ENCODE measurements around the gene SBF2.

The SBF2 gene

GRCh38 chr11:10311802-10312201, 17.8 kb upstream of the SBF2 start:
- Histone ChIP-seq H4K20me1 (ENCODE audit: insufficient read depth, low read length) (no peaks in the 10 kb centered on the region), H3K36me3 (ENCODE audit: insufficient read depth, low read length) (no peaks in the 10 kb centered on the region; the same call in 1 of the 2 replicates), H3K4me3 (ENCODE audit: low read depth in 1 of 2, low read length in 2 of 2) (no peak overlapping the region), H3K4me1 (ENCODE audit: insufficient read depth, low read length) (peaks cover 38% of the 10 kb centered on the region), H3K9me3 (ENCODE audit: insufficient read depth, low read length, severe bottlenecking) (no peaks in the 10 kb centered on the region), H2AFZ (ENCODE audit: low read depth, low read length) (no peak overlapping the region), H3K9ac (ENCODE audit: low read depth, low read length) (no peak overlapping the region), H3K4me2 (ENCODE audit: insufficient read depth, low read length) (no peak overlapping the region), H3K27ac (ENCODE audit: low read length) (no peak overlapping the region), H3K27me3 (ENCODE audit: insufficient read depth, low read length, poor library complexity) (peaks cover 6% of the 10 kb centered on the region), H3K79me2 (ENCODE audit: insufficient read depth, low read length) (no peaks in the 10 kb centered on the region)
- no peak for ATAC-seq (ENCODE audit: insufficient read depth, low read depth)
- TF ChIP-seq EZH2 (IDR thresholded peaks at IDR 0.05; ENCODE audit: borderline replicate concordance, low read depth, low read length, severe bottlenecking) (no peak), CTCF (IDR thresholded peaks at IDR 0.05; ENCODE audit: borderline replicate concordance, extremely low read depth, low read length, poor library complexity, severe bottlenecking) (no peak)
- no peak for DNase-seq

DNA sequence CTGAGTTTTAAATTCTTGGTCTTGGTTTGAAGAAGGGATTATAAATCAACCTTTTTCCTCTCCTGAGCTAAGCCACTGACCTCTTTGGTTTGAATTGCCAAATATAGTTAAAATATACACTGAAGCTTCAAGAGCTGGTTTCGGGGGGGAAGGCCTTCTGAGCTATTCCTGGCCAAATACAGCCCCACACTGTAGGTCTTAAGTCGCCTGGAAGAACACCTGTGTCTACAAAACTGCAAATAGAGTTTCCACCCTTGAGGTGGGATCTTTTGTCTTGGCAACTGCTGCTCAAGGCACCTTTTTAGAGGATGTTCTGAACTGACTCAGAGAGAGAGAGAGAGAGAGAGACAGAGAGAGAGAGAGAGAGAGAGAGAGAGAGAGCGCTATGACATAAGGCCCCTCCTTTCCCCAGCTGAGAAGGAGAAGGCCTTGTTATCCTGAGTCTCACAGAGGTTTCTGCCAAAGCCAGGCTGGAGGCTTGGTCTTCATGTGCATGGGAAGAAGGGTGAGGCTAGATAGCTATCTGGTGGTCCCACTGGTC, 16.4 kb upstream of the SBF2 start:
- peaks cover 21% of the 10 kb centered on the region for H3K27me3 ChIP-seq (ENCODE audit: insufficient read depth, low read length, poor library complexity)
- H3K9me3 ChIP-seq (ENCODE audit: insufficient read depth, low read length, severe bottlenecking), result no peaks in the 10 kb centered on the region
- peaks cover 5% of the 10 kb centered on the region for H4K20me1 ChIP-seq (ENCODE audit: insufficient read depth, low read length)
- H3K4me3 ChIP-seq (ENCODE audit: low read depth in 1 of 2, low read length in 2 of 2), result no peak overlapping the region
- TF ChIP-seq CTCF (IDR thresholded peaks at IDR 0.05; ENCODE audit: borderline replicate concordance, extremely low read depth, low read length, poor library complexity, severe bottlenecking), result no peak
- TF ChIP-seq EZH2 (IDR thresholded peaks at IDR 0.05; ENCODE audit: borderline replicate concordance, low read depth, low read length, severe bottlenecking), result no peak
- no peaks in the 10 kb centered on the region for H3K79me2 ChIP-seq (ENCODE audit: insufficient read depth, low read length)
- peaks cover 52% of the 10 kb centered on the region for H3K4me1 ChIP-seq (ENCODE audit: insufficient read depth, low read length)
- H3K36me3 ChIP-seq (ENCODE audit: insufficient read depth, low read length), result peaks cover 3% of the 10 kb centered on the region; the same call in 1 of the 2 replicates
- DNase-seq (no peak), ATAC-seq (ENCODE audit: insufficient read depth, low read depth) (no peak)
- H2AFZ ChIP-seq (ENCODE audit: low read depth, low read length), result no peak overlapping the region
- H3K4me2 ChIP-seq (ENCODE audit: insufficient read depth, low read length), result no peak overlapping the region
- H3K9ac ChIP-seq (ENCODE audit: low read depth, low read length), result no peak overlapping the region
- H3K27ac ChIP-seq (ENCODE audit: low read length), result no peak overlapping the region; the same call in 1 of the 2 replicates

DNA sequence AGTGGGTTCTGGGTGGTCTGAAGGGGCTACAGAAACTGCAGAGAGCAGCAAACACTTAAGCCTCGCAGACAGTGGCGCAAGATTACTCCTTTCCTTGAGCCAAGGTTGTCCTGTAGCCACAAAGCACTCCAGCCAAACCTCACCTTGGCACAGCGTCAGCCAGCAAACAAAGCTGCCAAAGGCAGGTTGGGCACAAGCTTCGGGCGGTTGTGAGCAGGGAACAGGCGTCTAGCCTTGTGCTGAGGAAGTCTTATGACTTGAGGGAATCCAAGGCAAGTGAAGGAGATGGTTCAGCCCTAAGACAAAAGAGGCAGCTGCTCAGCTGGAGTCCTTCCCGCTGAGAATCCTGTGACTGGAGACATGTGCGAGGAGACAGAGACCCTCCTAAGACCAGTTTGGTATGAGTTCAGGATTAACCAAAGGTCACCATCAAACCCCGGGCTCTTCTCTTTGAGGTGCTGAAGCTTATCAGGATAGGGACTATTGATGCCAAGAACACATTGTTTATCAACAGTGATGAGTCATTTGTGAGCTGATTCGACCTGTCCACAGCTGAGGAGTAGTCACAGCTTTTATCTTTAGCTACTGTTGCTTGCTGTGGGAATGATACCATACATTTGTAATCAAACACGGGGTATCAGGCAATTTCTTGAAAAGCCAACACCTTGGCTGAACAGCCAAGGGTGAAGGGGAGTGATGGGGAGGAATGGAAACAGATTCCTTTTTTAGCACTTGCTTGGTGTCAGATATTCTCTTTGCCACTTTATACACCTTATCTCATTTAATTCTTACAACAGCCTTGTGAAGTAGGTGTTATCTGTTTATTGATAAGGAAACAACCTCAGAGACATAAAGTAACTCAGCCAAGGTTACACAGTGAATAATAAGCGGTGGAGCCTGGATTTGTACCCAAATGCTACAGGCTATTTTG, 15.4 kb upstream of the SBF2 start:
- no peak for ATAC-seq (ENCODE audit: insufficient read depth, low read depth)
- Histone ChIP-seq H3K4me2 (ENCODE audit: insufficient read depth, low read length) (peak overlapping the region; percentile 88; the same call in 1 of the 2 replicates), H3K79me2 (ENCODE audit: insufficient read depth, low read length) (no peaks in the 10 kb centered on the region), H3K27ac (ENCODE audit: low read length) (no peak overlapping the region; the same call in 1 of the 2 replicates), H3K4me1 (ENCODE audit: insufficient read depth, low read length) (peaks cover 61% of the 10 kb centered on the region), H2AFZ (ENCODE audit: low read depth, low read length) (no peak overlapping the region), H3K27me3 (ENCODE audit: insufficient read depth, low read length, poor library complexity) (peaks cover 27% of the 10 kb centered on the region), H3K36me3 (ENCODE audit: insufficient read depth, low read length) (peaks cover 3% of the 10 kb centered on the region; the same call in 1 of the 2 replicates), H4K20me1 (ENCODE audit: insufficient read depth, low read length) (peaks cover 5% of the 10 kb centered on the region), H3K4me3 (ENCODE audit: low read depth in 1 of 2, low read length in 2 of 2) (peak overlapping the region in 1 of 2 experiments; percentile 17; a peak in 1 of 4 replicates), H3K9ac (ENCODE audit: low read depth, low read length) (peak overlapping the region; percentile 55; the same call in 1 of the 2 replicates), H3K9me3 (ENCODE audit: insufficient read depth, low read length, severe bottlenecking) (no peaks in the 10 kb centered on the region)
- no peak for DNase-seq
- TF ChIP-seq EZH2 (IDR thresholded peaks at IDR 0.05; ENCODE audit: borderline replicate concordance, low read depth, low read length, severe bottlenecking), result no peak
- no peak for TF ChIP-seq CTCF (IDR thresholded peaks at IDR 0.05; ENCODE audit: borderline replicate concordance, extremely low read depth, low read length, poor library complexity, severe bottlenecking)
